Amniotic epithelial cell (primary cell): ENCODE measurements around the gene TMEM266.

Experiments used
- DNase-seq: peaks from one replicate; pipeline ENCODE4 v3.0.0-alpha.2; 2010; ENCODE audit warnings: low read depth

The TMEM266 gene

DNA sequence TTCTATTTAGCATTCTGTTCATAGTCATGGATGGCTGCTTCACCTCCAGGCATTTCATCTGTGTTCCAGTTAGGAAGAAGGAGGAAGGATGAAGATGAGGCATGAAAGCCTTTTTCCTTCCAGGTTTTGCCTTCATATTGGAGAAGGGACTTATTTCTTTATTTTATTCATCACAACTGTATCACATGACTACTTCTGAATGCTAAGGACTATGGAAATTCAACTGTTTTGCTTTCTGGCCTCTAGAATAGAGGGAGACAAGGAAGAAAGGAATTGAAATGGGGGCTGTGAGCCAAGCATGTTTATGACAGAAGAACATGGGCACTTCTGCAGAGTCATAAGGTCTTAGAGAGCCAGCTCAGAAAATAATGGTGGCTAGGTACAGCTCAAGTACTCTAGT, 10.4 kb downstream of the TMEM266 start:
- no peak for DNase-seq

DNA sequence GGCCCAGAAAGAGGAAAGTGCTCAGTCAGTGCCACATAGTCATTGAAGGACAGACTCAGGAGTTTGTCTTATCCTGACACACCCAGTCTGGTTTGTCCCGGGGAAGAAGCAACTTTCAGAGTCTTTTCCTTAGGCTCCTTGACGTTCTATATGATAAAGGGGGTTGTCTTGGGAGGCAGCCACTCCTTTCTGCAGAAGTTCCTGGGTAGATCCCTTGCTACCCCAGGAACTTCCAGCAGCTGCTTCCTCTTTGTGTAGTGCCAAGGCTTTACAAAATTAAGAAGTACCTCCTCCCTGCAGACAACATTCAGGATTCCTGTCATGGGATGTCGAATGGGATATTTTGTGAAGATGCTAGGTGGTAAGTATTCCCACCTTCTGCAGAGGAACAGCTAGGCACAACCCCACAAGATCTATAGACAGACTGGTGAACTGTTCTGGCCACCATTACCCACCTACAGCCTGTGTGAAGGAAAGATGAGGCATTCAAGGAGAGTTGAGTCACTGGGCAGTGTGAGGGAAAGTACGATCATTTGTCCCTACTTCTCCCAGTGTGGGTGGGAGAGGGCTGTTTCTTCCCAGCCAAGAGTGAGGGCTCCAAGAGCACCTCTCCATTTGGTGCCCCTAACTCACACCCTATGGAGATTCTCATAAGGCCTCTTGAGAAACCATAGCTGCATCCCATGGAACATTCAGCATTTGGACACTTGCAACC, 11.3 kb downstream of the TMEM266 start:
- DNase-seq = no peak

DNA sequence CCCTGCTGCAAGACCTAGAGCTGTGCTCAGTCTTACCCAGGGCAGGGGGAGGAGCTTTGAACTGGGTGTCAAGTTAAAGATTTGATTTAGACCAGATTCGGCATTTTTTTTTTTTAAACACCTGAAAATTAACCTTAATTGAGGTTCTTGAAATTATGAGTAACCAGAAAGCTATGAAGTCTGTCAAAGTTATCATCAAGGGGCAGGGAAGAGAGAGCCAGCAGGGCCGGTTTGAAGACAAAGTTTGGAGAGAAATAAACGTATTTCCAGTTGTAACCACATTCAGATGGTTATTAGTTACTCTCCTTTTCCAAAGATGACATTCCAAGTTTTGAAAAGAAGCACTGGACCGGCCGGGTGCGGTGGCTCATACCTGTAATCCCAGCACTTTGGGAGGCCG, 12.0 kb downstream of the TMEM266 start:
- no peak for DNase-seq

DNA sequence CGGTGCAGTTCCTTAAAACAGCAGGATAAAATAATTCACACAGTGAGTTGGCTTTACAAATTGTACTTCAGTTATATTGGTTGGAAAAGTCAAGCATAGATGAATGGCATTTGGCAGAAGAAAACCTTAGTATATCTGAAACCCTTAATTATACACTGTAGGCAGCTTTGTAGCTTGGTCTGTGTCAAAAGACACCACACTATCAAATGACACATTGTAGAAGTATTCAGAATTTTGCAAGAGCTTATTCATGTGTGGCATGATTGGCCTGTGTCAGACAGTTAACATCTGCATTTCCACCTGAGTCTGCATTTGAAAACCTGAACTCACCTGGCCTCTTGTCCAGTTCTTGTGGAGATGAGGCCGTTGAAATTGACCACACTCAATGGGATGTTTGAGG, 13.8 kb downstream of the TMEM266 start:
- peak; percentile 35 for DNase-seq

DNA sequence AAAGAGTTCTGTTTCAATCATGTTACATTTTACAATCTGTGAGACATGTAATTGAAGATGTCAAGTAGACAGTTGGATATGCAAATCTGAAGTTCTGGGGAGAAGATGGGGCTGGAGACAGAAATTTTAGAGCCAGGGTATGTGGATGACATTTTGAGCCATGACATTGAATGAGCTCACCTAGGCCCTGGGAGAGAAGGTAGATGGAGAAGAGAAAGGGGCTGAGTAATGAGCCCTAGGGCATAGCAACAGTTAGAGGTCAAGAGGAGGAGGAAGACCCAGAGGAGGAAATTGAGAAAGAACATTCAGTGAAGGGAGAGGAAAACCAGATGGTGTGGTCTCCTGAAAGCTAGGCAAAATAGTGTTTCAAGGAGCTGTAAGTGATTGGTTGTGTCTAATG, 15.3 kb downstream of the TMEM266 start:
- no peak for DNase-seq

DNA sequence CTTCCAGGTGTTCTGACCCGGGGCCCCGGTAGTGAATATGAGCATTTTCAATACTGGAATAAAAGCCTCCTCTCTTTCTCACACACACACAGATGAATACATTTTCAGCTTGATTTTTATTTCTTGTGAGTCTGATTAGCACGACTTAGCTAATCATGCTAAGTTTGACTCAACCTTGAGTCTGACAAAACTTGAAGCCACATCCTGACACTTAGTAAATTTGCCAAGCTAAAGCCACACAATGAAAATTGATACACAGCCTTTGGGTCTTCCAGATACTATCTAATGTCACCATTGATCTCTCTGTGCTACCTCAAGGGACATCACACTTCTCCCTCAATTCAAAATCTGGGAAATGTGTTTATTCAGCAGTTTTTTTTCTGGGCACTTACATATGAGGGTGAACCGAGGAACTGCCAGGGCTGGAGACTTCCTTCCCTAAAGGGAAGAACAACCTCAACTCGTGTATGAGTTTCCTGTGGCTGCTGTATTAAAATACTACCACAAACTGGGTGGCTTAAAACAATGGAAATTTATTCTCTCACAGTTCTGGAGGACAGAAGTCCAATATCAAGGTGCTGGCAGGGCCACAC, 18.6 kb downstream of the TMEM266 start:
- no peak for DNase-seq

DNA sequence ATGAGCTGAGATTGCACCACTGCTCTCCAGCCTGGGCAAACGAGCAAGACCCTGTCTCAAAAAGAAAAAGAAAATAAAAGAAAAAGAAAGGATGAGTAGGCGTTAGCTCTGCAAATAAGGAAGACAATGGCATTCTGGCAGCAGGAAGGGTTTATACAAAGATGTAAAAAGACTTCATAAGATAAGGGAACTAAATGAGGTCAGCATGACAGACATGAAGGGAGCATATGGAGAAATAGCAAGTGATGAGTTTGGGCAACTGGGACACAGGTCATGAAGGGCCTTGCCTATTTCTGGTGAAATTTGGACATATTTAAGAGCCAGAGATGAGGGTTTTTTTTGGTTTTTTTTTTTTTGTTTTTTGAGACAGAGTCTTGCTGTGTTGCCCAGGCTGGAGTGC, 24.5 kb downstream of the TMEM266 start:
- DNase-seq = no peak

DNA sequence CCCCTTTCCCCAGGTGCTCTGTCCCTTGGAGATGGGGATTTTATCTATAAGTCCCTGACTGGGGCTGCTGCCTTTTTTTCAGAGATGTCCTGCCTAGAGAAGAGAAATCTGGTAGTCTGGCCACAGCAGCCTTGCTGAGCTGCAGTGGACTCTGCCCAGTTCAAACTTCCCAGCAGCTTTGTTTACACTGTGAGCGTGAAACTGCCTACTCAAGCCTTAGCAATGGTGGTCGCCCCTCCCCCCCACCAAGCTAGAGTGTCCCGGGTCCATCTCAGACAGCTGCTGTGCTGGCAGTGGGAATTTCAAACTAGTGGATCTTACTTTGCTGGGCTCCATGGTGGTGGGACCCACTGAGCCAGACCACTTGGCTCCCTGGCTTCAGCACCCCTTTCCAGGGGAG, 38.9 kb downstream of the TMEM266 start:
- no peak for DNase-seq

DNA sequence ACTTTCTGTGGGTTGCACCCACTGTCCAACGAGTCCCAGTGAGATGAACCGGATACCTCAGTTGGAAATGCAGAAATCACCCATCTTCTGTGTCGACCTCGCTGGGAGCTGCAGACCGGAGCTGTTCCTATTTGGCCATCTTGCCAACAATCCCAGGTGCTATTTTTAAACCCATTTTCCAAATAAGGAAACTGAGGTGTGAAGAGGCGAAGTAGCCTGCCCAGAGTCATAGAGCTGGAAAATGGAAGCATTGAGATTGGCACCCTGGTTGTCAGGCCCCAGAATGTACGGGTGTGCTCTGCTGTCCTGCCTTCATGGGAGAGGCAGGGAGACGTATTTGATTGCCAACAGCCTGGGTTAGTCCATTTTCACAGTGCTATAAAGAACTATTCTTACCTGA, 39.6 kb downstream of the TMEM266 start:
- DNase-seq = no peak

DNA sequence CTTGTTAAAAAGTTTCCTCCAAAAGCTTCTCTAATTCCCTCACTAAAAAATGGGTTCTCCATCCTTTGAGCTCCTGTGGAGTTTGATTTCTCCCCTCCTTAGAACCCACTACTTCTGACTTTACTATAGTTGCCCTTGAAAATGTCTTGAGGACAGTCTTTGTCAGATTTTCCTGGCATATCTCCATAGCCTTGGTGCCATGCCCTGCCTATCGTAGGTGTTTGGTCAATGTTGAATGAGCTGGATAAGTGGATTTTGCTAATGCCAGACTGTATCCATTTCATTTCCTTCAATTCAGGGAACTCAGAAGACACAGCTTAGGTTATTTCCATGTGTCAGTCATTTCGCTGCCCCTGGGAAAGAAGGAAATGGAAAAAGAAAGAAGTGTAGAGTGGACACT, 40.6 kb downstream of the TMEM266 start:
- no peak for DNase-seq

DNA sequence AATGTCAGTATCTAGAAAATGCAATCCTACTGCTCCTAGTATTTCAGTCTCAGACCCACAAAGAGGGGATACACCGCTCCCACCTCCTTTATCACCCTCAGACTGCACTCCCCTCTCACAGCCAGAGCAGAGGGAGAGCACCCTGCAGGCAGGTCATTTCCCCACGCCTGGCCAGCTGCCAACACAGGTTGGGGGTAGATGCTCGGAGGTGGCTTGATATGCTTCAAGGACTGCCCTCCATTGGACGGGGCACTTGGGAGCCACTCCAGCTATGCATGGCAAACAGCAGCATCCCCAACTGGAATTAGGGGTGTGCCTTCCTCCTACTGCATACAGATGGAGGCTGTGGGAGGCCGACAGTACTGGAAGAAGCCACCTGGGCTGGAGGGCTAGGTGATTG, 41.9 kb downstream of the TMEM266 start:
- DNase-seq = no peak

DNA sequence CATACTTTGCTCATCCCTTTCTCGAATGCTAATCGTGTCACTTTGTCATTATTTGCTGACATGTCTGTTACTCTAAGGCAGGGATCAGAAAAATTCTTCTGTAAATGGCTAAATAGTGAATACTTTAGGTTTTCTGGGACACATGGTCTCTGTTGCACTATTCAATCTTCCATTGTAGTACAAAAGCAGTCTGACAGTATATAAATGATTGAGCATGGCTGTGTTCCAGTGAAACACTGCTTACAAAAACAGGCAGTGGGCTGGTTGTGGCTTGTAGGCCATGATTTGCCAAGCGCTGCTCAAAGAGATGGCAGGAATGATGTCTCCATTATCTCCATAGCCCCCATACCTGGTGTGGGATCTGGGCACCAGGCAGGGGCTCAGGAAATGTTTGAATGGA, 45.6 kb downstream of the TMEM266 start:
- no peak for DNase-seq

DNA sequence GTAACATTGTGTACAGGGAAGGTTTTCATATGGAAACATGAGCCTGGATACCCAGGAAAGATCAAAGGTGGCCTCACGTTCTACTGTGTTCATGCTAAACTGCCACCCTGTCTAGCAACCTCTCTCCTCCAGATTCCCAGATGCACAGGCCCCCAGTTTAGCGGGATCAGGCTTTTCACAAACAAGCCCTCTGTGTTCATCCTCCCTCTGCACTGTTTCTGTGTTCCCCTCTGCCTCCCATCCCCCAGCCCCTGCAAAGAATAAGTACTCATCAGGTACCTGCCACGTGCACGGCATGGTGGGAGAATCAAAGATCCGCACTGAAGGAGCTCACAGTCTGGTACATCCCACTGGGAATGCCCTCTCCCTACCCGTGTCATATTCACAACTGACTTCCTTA, 46.1 kb downstream of the TMEM266 start:
- DNase-seq = no peak

DNA sequence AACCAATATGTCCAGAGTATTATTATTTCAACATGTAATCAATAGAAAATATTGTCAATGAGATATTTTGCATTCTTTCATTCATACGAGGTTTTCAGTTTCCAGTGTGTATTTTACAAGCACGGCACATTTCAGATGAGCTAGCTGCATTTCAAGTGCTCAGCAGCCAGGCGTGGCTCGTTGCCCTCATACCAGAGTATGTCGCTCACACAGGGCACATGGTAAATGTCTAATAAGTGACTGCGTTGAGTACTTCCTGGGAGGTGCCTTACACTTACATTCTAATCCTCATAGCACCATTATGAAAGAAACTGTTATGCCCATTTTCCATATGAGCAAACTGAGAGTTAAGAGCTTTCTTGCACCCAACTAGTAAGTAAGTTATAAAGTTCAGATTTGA, 47.4 kb downstream of the TMEM266 start:
- no peak for DNase-seq

DNA sequence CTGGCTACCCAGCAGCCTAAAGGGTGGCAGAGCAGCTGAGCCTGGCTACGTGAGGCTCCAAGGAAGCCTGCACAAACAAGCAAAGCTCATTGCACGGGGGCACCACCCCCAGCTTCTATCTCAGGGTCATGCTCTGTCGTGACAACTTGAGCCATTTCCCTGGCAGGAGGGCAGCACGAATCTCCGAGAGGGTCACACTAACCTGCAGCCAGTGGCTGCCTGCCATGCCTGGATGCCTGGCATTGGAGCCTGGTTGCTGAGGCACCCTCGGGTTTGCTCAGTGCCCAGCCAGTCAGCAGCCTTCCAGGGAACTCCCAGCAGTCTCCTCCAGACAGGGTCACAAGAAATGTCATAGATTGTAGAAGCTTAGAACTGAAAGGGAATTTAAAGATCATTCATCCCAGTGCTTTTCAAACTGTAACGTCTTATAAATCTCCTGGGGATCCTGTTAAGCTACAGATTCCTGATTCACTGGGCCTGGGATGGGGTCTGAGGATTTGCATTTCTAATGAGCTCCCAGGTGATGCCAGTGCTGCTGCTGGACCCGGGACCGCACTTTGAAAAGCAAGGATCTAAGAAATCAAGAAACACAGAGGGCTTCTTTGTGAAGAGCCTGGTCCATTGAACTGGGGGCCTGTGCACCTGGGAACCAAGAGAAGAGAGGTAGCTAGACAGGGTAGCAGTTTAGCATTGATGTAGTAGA, 48.4 kb downstream of the TMEM266 start:
- DNase-seq = no peak

DNA sequence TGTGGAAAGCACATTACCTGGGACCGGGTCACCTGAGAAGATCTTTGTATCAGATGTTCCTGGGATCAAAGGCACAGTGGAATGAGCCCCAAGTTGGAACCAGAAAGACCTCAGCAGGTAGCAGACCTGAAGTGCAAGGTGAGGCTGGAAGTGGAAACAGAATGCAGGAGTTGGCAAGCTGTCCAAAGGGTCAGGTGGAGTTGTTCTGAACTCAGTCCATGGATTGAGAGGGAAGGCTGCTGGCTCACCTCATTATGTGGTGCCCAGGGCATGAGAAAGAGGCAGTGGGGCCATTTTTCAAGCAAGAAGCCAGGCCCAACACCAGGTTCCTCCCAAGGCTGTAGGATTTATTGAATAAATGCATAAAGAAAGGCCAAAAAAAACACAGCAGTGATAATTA, 49.3 kb downstream of the TMEM266 start:
- no peak for DNase-seq

DNA sequence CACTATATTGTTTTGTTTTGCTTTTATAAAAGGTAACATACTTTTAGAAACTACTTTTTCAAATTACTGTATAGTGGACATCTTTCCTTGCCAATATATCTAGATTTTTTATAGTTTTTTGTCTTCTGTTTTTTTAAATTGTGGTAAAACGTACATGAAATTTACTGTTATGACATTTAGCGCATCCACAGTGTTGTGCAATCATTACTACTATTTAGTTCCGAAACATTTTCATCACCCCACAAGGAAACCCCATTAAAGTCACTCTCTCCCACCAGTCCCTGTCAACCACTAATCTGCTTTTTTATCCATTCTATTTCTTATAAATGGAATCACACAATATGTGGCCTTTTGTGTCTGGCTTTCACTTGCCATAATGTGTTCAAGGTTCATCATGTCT, 54.8 kb downstream of the TMEM266 start:
- no peak for DNase-seq

DNA sequence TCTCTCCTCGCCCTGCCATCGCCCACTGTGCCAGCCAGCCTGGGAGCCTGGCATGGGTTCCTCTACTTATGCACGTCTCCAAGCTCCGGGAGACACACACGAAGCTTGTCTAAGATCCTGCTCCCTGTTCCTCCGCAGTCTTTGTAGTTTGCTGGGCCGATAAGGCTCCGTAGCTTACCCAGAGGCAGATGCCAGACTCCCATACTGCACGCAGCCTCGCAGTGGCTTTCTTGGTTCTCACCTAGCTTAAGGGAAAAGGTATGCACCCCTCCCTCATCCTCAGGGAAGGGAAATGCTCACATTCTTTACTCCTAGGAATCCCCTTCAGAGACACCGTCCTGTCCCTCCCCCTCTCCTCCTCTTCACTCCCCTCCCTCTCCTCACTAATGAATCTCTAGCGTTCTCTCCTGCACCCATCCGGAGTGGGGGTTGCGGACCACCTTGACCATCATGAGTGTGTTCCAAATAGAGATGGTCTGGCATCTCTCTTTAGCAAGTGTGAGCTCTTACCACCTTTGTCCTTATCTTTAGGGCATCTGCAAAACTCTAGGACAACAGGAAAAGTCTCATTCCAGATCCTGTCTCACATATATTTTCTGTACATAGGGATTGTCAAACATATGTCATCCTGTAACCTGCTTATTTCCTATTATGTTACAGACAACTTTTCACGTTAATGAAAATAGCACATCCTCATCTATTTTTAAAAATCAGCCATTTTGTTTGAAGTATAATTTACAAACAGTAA, 56.5 kb downstream of the TMEM266 start:
- DNase-seq = no peak

DNA sequence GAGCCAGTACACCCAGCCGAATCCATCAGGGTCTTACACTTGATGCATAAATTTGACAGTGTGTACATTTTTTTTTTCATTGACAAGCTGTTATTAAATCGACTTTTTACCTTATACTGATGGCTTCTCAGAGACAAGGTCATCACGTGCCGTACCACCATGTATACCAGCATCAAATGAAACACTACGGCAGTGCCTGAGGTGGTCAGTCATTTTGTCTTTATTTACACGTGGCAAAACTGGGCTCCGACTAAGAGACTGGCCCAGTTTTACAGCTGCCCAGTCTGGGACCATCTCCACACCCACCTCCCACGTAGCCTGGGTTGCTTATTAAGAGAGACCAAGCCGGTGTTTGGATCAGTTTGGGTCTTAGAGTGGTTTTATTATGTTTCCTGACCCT, 57.4 kb downstream of the TMEM266 start:
- DNase-seq = no peak

DNA sequence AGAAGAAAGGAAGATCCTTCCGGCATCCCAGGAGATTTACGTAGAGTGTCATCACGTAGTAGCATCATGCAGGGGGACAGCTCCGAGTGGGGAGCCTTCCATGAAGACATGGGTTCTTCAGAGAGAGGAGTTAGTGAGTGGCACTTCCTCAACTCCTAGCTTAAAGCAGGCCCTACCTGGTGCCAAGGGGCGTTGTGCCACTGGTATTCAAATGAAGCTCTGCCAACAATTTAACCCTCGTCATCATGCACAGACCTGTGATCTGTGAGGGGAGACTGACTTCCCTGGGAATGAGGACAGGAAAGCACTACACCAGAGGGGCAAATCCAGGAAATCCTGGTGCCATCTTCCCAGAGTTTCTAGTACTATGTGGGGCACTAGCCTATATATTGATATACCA, 59.0 kb downstream of the TMEM266 start:
- DNase-seq = no peak

DNA sequence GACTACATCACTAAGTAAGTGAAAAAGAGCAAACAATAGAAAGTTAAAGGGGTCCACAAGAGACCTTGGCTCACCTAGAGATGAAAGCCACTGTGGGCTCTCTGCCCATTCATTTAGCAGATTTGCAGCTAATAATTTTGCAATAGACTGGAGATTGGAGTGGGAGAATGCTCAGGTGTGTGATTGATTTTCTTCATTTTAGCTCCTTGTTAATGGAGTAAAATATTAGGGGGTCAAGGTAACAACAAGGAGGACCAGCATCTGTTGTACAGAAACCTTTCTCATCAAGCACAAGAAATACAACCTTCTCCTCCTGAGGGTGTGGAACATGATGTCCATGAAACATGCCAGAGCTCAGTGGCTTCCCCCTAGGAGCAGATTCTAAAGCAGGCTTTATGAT, 63.2 kb downstream of the TMEM266 start:
- no peak for DNase-seq

DNA sequence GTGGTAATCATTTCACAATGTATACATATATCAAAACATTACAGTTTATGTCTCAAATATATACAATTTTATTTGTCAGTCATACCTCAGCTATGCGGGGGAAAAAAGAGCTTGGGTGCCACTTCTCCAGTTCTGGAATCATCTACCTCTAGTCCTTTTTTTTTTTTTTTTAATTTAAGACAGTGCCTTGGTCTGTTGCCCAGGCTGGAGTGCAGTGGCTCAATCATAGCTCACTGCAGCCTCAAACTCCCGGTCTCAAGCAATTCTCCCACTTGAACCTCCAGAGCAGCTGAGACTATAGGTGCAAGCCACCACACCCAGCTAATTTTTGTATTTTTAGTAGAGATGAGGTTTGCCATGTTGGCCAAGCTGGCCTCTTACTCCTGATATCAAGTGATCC, 67.4 kb downstream of the TMEM266 start:
- DNase-seq = no peak

DNA sequence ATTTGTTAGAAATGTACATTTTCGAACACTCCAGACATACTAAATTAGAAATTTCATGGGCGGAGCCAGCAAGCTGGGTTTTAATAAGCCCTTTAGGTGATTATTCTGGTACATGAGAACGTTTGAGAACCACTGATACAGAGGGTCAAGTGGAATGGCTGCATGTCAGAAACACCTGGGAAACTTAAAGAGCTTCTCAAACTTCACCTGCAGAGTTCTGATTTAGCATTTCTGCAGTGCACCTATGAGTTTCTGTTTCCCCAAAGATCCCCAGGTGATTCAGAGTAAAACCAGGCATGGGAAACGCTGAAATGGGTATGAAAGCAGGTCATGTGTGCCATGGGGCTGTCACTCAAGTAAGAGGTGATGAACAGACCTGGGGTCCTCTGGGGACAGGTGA, 68.1 kb downstream of the TMEM266 start:
- no peak for DNase-seq
